Activated naive CD4-positive, alpha-beta T cell (primary cell): ENCODE measurements around the gene GGCX.

Experiments
- DNase-seq, 4 experiments: peaks; one replicate each; lab custom pipeline; 2025; lab: John Stamatoyannopoulos, UW

Gene GGCX

DNA sequence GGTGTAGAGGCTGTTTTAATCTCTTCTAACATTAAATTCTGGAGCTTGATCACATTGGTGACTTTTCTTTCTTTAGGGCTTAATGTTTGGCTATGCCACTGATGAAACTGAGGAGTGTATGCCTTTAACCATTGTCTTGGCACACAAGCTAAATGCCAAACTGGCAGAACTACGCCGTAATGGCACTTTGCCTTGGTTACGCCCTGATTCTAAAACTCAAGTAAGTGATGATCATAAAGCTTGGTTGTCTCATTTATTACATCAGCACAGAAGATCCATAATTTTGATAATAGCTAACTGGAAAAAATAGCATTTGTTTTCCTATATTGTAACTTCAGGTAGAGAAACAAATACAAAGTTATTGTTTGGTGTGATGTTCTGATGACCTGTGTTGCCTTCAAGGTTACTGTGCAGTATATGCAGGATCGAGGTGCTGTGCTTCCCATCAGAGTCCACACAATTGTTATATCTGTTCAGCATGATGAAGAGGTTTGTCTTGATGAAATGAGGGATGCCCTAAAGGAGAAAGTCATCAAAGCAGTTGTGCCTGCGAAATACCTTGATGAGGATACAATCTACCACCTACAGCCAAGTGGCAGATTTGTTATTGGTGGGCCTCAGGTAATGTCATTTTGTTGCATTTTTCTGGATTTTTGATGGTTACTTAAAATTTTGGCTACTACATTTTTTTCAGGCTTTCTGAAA, 19.4 kb downstream of the GGCX start:
- no peak for DNase-seq

DNA sequence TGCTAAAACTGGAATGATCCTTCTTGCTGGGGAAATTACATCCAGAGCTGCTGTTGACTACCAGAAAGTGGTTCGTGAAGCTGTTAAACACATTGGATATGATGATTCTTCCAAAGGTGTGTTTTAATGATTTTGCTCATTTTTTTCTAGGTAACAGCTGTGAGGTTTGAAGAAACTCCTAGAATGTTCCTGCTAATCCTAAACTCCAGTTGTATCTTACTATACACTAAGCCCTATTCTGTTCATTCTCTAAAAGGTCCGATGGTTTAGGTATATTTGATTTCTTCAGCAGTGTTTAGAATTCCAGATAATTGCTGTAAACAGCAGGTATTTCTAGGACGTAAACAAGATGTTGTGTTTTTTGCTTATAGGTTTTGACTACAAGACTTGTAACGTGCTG, 20.0 kb downstream of the GGCX start:
- DNase-seq = no peak

DNA sequence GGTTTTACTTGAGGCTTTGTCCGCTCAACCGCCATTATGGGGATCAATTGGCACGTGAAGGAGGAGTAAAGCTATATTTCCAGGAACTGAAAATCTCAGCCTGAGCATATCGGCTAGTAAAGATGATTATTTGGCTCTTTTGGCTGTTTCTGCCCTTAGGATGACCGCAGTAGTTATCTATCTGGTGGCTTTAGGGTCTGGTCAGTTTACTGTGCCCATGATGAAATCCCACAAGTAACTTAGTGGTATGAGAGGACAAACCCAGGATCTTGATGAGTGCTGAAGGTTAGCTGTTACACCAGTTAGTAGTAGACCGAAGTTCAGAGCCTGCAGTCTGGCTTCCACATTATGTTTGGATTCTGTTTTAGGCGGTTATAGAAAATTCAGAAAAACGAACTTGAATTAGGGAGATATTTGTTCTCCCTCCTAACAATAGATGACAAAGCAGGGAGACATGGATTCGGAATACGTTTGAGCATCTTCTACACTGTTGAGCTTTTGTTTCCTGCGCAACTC, 21.1 kb downstream of the GGCX start:
- DNase-seq = no peak

DNA sequence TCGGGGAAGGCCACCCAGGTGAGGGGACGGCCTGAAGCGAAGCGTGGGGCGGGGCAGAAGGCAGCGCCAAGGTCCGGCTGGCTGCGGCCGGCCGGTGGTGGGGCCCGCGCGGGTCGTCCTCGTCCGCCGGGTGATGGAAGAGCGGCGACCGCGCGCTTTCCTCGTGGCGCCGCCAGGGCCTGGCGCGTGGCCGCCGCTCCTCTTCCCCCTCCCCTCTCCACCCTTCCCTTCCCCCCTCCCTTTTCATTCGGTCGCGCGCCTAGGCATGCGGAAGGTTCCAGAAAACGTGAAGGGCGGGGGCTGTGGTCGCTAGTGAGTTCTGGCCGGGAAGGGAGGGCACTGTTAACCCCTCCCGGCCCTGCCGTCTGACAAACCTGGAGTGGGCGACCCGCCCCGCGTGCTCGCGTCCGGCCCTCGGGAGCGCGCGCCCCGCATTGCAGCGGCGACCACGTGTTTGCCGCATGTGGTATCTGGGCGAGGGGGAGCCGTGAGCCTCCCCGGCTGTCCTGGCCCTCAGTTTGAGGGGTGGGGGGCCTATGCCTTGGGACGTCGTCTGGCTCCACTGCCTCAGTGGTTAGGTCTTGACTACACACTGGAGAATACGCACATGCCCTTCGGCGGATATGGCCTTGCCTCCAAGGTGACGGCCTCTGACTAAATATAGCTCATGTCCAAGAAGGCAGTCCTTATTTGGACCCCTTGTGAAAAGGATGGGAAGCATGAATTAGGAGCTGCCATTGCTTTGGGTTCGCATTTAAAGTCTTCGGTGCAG, 21.7 kb downstream of the GGCX start:
- DNase-seq = peak; percentile 55 to 67 (median 58)

DNA sequence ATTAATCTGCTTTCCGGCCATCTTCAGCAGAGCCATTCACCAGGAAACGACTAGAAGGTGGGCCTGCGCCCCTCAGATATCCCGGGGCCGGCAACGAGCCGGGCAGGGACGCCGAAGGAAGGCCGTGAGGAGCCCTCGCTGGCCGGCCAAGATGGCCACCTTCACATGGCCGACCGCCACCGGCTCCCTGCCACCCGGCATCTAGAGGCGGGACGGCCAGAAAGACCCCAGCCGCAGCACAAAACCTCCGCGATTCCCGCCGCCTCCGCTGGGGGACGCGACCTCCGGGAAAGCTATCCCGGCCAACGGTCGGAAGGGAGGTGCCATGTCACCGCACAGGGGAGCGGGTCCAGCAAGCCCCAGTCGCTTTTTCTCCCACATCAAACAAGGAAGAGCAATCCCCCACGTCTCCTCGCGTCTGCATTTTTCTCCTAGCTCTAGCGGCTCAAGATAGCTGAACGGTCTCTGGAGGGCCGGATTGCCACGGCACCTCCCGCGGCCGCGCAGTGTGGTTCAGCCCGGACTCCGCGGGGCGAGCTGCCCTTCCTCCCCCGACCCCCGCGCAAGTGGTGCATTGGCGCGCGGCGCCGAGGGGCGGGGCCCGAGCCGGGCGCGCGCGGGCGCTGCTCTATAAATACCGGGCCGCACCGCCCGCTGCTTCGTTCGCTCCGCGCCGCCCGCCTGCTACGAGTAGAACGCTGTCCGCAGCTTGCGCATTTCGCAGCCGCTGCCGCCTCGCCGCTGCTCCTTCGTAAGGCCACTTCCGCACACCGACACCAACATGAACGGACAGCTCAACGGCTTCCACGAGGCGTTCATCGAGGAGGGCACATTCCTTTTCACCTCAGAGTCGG, 22.6 kb downstream of the GGCX start, which contains the start of gene MAT2A:
Gene MAT2A, plus strand, starts transcription at position 662 of the 854 bp plus-strand sequence. Its CDS starts 120 bp downstream, at position 782.
- DNase-seq = peak; percentile 84 to 93 (median 86)

DNA sequence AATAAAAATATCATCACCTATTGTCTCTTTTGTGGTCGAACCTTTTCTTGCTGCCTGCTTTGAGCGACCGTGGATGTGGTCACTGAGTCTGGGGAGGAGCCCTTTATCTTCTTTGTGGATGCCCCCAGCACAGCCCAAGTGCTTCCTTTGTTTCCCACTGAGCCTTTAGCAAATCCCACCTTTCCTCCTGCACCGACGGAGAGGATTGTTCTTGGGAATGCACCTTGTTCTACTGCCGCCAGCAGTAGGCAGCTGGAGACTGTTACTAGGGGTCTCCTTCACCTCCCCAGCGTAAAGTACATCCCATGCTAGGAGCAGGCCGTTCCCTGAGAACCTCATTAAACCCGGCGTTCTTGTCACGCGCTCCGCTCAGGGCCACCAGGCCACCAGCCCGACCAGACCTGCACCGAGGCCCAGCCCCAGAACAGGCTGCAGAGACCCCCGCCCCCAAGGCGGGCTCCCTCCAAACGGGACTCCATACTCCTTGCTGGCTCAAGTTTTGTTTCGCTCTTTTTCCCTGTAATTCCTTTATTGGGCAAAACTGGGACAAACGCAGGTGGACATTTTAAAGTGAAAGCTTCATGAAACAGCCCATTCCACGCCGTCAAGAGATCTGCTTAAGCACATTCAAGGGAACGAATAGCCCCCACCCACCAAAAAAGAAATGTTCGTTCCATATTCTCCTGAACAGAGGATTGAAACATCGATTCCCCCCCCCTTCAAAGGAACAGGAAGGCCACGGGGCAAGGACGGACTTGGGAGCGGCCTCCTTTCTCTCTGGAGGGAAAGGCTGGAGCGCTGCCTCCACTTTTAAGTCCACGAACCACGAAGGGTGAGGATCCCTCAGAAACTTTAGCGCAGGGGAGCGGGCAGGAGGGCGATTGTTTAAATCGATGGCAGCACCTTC, 23.4 kb downstream of the GGCX start:
- no peak for DNase-seq

DNA sequence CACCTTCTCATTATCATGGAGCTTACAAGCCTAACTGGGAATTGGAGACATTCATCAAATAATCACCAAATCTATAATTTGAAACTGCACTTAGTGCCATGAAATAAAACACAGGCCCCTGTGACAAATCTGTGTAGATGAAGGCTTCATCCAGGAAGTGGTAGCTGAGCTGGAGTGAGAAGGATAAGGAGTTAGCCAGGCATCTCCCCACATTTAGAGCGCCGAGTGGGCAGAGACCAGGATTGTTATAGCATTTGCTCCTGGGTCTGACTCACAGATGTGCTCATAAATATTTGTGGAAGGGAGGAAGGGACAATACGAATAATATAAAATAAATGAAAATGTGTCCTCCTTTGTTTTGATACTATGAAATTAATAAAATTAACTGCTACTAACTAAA, 24.8 kb downstream of the GGCX start:
- DNase-seq = no peak

DNA sequence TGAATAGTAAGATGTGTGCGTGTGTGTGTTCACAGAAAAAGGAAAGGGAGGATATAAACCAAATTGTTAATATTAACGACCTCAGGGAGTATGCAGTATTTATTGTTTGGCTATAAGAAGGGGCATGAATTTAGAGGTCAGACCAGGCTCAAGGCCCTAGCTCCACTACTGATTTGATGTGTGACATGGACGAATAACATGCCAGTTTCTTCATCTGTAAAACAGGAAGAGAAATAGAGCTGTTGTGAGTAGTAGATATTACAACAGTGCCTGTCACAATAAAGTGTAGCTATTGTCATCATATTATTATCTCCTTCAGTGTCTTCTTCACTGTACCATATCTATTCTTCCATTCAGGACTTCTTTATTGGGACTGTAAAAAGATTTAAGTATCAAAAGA, 26.4 kb downstream of the GGCX start:
- no peak for DNase-seq

DNA sequence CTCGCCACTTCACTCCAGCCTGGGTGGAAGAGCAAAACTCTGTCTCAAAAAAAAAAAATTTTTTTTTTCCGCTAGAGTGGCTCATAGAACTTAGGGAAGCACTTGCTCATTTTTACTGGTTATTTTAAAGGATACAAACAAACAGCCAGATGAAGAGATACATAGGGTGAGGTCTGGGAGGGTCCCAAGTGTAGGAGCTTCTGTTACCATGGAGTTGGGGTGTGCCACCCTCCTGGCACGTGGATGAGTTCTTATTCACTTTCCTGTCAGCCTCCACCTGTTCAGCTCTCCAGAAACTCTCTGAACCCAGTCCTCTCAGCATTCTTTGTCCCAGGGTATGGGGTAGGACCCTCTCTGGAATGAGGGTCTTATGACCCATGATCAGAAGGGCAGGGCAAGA, 27.2 kb downstream of the GGCX start:
- no peak for DNase-seq

DNA sequence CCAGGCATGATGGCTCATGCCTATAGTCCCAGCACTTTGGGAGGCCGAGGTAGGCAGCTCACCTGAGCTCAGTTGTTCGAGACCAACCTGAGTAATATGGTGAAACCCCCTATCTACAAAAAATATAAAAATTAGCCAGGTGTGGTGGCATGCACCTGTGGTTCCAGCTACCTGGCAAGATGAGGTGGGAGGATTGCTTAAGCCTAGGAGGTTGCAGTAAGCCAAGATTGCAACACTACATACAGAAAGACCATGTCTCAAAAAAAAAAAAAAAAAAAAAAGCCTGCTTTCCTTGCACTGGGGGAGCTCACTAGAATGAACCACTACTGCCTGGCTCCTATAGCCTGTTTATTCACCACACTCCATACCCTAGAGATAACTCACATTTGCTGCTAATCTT, 29.7 kb downstream of the GGCX start:
- DNase-seq = no peak

DNA sequence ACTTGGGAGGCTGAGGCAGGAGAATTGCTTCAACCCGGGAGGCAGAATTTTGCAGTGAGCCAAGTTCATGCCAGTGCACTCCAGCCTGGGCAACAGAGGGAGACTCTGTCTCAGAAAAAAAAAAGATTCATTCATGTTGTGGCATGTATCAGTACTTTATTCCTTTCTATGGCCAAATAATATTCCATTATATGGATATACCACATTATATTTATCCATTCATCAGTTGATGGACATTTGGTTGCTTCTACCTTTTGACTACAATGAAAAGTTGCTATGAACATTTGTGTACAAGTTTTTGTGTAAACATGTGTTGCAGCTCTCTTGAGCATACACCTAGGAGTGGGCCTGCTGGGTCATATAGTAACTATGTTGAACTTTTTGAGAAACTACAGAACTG, 31.5 kb downstream of the GGCX start:
- no peak for DNase-seq

DNA sequence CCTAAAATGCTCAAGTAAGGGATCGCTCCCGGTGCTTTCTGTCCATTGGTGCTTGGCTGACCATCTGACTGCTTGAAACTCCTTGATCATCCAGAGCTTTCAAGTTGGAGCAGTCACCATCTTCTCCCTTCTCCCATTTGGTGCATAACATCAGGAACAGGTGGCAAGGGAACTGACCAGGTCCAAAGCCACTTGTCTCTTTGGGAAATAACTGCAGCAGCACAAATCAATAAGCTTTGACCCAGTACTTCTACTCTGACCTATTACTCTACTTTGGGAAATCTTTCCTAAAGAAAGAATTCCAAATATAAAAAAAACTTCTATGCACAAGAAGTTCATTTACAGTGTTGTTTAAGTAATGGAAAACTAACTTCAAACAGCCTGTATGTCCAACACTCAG, 32.9 kb downstream of the GGCX start:
- DNase-seq = no peak

DNA sequence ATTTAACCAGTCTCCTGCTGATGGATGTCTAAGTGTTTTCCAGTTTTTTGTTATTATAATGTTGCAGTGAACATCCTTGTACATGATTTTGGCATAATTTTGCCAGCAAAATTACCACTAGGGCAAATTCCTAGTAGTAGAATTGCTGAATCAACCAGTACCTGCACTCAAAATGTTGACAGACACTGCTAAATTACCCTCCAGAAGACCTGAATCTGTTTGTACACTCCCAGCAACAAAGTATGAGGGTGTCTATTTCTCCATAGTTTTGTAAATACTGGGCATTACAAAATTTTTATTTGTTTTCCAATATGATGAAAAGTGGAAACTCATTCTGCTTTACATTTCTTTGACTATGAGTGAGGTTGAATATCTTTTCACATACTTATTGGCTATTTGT, 33.5 kb downstream of the GGCX start:
- no peak for DNase-seq

DNA sequence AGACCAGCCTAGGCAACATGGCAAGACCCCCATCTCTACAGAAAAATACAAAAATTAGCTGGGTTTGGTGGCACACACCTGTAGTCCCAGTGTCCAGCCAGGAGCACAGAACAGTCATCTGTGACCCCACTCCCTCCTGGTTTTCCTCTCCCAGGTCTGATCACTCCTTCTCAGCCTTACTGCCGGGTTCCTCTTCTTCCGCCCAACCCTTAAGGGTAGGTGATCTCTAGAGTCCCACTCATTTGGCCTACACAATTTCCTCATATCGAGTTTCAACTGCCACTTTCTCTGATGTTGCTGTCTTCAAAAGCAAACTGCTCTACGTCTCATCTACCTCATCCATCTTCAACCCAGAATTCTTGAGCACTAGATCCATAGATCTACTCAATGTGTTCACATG, 35.7 kb downstream of the GGCX start:
- no peak for DNase-seq

DNA sequence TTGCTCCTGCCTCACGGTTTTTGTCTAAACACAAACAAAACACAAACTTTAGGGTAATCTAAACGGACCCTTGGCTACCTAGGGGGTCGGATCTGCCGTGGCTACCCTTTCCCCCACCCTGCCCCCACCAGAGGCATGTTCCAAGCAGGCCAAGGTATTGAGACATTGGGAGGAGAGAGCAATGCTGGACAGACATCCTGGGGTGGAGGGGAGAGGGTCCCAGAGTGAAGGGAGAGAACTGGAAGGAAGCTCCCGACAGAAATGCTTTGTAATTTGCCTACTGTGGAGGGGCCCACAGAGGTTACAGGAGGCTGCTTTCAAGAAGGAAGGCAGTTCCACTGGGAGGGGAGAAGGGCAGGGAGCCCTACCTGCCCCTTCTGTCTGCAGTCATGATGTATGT, 36.3 kb downstream of the GGCX start:
- DNase-seq = no peak

DNA sequence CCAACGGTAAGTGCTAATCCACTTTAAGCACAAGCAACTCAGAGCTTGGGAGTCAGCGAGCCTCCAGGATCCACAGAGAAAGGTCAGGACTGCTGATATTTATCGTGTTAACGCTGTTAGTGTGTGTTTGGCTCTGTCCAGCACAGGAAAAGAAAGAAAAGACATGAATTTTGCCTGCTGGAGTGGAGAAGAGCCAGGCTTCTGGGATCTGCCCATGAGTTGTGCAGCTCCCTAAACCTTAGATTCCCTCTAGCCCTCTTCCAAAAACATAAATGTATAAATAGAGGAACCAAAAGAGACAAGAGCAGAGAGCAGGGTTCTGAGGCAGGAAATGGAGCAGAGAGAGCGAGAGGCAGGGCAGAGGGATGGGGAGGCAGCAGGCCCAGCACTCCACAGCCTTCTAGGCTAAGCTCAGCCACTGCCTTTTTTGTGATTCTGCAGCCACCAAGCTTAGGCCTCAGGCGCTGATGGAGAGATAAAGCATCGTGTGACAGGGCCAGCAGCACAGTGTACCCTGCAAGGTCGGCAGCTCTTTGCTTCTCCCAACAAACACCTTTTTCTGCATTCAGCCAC, 36.9 kb downstream of the GGCX start:
- no peak for DNase-seq

DNA sequence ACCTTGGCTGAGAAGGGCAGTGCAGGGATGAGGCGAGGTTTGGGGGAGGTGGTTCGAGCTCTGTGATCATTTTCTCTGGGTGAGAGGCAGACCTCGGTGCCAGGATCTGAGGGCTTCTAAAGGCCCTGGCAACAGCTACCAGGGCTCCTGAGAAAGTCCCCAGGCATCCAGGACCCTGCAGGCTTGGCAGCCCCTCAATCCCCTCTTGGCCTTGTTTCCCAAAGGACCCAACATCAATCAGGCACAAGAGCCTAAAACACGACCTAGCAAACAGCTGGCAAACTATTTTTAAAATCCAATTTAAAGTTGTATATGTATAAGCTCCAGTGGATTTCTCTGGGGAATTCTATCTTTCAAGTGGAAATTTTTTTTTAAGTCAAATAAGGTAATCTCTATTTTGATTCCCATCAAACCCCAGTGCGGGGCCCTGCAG, 37.4 kb downstream of the GGCX start:
- DNase-seq = no peak

DNA sequence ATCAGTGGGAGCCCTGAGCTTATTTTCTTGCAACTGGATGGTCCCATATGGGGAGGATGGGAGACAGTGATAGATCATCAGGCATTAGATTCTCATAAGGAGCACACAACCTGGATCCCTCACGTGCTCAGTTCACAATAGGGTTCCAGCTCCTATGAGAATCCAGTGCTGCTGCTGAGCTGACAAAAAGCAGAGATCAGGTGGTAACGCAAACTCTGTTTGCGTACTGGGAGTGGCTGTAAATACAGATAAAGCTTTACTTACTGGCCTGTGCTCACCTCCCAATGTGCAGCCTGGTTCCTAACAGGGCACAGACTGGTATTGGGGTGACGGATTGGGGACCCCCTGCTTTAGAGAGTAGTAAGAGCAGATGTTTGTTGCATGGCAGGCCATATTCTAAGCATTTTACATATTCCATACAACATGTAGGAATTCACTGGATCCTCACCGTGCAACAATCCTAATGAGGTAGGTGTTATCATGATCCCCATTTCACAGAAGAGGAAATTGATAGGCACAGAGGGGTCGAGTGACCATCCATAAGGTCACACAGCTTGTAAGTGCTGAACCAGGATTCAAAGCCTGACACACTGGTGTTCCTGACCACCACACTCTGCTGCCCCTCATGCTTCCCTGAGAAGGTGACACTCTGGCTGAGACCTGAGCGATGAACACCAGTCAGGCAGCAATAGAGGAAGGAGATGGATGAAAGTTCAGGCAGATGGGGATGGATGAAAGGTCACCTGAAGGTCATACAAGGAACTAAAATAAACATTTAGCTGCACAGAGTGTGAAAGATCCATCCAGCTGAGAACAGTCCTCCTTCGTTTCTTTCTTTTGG, 38.0 kb downstream of the GGCX start:
- no peak for DNase-seq

DNA sequence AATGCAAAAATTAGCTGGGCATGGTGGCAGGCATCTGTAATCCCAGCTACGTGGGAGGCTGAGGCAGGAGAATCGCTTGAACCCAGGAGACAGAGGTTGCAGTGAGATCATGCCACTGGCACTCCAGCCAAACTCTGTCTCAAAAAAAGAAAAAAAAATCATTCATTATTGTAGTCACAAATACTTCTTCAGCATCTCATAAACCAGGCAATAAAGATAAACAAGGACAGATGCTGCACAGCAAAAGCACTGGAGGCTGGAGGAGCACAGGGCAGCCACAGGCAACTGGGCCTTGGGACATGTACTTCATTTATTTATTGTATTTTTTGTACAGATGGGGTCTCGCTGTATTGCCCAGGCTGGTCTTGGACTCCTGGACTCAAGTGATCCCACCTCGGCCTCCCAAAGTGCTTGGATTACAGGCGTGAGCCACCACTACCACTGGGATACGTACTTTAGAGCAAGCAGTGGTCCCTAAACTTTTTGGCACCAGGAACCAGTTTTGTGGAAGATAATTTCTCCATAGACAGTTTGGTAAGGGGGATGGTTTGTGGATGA, 39.1 kb downstream of the GGCX start:
- no peak for DNase-seq
